EH (cell line): ENCODE results near the gene CETP.
A peak's percentile ranks its signal among the peaks of the same experiment; 100 is the strongest.
"Not testable (repeated sequence)": the region's sequence is repeated elsewhere in the genome, so short reads cannot be mapped to it uniquely, and the experiment has no call there.

Source experiments
- DNase-seq: peaks from one replicate; pipeline ENCODE4 v3.0.0-alpha.2; 2015; ENCODE audit warnings: low read depth

Gene CETP

DNA sequence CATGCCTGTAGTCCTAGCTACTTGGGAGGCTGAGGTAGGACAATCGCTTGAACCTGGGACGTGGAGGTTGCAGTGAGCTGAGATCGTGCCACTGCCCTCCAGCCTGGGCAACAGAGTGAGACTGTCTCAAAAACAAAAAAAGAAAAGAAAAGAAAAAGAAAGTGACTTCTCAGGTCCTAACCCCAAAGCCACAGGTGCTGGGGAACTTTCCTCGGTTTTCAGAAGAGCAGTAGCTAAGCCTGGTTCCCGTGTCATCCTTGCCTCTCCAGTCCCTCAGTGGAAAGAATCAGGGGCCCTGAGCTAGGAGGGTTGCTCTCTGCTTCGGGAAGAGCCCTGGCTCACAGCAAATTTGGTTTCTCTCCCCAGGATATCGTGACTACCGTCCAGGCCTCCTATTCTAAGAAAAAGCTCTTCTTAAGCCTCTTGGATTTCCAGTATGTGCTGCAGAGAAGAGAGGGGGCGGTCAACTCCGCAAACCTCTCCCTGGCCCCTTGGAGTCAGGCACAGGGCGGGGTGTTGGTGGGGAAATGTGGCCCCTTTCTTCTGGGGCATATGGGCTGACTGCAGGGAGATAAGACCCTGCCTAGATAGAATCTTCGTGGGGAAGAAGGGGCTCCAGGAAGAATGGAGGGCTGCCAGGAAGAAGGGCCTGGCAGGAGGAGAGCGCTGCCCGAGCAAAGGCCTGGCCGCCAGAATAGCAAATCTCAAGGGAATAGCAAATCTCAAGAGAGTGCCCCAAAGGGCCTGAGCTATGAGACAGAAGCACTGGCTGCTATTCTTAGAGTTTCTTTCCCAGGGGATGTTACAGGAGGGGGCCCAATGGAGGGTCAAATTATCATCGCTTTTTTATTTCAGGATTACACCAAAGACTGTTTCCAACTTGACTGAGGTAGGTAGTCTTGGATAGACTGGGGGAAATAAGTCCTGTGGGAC lies 19.3 kb downstream of the CETP start:
- DNase-seq: no peak

DNA sequence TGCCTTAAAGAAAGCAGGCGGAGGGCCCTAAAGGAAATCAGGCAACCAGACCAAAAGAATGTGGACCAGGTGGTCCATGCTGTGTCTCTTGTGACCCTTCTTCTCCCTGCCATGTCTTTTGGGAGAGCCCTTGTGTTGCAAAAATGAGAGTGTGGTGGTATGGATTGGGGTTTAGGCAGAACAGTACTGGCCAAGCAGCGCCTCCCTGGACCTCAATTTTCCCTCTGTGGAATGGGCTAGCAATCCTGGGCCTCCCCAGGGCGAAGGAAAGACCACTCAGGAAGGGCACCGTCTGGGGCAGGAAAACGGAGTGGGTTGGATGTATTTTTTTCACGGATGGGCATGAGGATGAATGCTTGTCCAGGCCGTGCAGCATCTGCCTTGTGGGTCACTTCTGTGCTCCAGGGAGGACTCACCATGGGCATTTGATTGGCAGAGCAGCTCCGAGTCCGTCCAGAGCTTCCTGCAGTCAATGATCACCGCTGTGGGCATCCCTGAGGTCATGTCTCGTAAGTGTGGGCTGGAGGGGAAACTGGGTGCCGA lies 20.1 kb downstream of the CETP start:
- DNase-seq: no peak

DNA sequence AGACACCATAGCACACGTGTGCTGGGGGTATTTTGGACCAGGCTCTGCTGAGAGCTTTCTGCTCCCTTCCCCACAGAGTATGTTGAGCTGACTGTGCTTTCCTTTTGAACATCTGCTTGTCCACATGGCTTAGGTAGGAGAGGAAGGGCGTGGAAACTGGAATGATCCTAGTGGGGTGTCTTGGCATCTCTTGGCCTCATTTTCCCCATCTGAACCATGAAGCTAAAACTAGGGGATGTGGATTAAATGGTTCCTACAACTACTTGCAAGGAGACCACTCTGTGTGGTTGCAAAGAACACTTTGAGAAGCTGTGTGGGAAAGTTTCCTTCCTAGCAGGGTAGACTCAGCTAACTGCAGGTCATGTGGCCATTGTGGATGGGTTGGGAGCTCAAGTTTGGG lies 20.9 kb downstream of the CETP start:
- no peak for DNase-seq

DNA sequence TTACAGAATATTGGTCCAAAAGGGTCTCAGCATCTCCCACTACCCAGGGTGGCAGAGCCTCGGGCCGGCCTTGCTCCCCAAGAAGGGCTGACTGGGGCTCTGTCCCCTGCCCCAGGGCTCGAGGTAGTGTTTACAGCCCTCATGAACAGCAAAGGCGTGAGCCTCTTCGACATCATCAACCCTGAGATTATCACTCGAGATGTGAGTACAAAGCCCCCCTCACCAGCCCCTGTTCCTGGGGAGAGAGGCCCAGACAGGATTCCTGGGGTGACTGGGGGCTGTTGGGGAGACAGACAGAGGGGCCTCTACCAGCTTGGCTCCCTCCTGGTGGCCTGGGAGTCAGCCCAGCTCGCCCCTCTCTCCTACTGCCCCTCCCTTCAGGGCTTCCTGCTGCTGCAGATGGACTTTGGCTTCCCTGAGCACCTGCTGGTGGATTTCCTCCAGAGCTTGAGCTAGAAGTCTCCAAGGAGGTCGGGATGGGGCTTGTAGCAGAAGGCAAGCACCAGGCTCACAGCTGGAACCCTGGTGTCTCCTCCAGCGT lies 21.5 kb downstream of the CETP start:
- DNase-seq: no peak

DNA sequence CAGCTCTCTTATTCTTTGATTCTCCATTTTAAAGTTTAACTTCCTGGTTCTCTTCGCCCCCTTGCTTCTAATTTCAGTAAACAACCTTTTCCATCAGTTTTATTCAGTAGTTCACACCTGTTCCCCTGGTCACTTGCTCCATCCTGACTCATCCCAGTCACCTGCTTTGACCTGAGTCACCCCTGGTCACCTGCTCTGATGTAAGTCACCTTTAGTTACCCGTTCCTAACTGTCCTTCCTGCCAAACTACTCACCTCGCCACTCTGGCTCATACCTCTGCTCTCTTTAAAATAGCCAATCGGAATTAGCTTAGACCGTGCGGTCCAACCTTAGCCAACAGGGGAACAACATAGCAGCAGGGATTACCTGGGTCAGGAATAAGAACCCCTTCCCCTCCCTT lies 22.9 kb downstream of the CETP start:
- DNase-seq: no peak

DNA sequence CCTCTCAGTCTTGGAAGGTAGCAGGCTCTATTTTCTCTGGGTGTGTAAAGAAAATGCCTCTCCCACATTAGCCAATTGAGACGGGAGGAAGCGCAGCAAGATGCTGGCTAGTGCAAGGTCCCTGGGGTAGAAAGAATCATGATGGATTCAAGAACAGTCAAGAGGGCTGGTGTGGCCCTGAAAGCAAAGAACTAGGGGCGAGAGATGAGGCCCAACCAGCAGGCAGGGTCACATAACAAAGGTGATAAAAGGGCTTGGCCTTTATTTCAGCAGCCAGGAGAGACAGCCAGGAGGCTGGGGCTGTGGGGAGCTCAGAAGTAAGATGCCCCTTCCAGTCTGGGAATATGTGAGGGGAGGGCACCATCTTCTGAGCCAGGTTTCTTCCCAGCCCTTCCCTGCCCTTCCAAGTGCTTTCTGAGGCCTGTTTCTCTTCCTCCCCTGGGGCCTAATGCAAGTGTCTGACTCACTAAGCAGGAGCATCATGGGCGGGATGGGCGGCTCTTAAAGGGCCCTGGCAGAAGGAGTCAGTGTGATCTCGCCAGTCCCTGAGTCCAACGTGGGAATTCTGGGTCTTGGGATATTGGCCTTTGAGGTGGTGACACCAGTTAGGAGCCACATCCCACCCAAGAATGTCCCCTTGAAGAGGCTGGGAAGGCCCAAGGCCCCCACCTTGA lies 23.7 kb downstream of the CETP start:
- DNase-seq: peak; percentile 88

DNA sequence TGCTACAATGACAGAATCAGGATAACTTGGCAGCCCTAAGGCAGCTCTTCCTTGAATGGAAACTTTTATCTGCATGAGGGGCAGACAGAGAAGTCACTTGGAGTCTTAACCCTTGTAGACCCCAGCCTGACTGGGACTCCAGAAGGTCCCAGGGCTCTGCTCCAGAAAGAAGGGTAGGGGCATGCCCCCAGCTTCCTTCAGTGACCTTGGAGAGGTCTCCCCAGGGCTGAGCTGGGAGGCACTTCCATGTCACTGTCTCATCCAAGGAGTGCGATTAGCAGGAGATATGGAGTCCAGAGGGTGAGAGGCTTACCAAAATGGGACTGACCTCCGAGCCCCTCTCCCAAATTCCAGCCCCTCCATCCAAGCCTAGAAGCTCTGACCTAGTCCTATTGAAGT lies 24.2 kb downstream of the CETP start:
- DNase-seq: no peak

DNA sequence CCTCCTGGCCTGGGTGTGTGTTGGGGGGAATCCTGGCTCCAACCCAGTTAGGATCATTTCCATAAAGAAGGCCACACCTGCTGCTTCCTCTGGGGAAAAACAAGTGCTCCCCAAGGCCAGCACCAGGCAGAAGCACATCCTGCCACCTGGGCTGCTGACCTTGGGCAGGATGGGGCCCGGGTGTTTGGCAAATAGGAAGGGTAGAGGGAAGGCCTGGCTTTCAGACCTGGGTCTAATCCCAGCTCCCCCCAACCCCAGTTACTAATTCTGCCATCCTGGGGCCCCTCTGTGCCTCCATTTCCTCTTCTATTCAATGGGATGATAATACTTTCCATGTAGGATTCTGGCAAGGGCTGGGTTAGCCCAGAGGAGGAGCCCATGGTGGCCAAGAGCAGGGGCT lies 24.6 kb downstream of the CETP start:
- no peak for DNase-seq

DNA sequence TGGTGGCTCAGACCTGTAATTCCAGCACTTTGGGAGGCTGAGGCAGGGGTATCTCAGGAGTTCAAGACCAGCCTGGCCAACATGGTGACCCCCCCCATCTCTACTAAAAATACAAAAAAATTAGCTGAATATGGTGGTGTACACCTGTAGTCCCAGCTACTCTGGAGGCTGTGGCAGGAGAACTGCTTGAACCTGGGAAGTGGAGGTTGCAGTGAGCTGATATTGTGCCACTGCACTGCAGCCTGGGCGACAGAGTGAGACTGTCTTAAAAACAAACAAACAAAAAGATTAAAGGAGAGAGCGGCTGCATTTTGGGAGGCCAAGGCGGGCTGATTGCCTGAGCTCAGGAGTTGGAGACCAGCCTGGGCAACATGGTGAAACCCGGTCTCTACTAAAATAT lies 25.2 kb downstream of the CETP start:
- not testable (repeated sequence) for DNase-seq

DNA sequence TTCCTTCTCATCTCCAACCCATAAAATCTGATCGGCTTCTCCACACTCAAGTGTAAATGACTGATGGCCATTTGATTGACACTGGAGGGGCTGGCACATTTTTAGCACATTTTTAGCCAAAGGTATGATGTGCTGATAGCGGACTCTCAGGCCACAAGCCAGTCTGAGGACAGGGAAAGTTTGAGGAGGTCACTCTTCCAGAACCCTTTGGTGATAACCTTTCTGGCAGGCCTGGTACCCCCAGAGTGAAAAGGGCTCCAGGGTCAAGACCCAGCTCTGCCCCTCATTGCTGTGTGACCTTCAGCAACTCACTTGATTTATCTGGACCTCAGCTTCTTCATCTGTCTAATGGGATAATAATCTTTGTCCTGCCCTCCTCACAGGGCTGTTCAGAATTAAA lies 25.9 kb downstream of the CETP start:
- DNase-seq: no peak

DNA sequence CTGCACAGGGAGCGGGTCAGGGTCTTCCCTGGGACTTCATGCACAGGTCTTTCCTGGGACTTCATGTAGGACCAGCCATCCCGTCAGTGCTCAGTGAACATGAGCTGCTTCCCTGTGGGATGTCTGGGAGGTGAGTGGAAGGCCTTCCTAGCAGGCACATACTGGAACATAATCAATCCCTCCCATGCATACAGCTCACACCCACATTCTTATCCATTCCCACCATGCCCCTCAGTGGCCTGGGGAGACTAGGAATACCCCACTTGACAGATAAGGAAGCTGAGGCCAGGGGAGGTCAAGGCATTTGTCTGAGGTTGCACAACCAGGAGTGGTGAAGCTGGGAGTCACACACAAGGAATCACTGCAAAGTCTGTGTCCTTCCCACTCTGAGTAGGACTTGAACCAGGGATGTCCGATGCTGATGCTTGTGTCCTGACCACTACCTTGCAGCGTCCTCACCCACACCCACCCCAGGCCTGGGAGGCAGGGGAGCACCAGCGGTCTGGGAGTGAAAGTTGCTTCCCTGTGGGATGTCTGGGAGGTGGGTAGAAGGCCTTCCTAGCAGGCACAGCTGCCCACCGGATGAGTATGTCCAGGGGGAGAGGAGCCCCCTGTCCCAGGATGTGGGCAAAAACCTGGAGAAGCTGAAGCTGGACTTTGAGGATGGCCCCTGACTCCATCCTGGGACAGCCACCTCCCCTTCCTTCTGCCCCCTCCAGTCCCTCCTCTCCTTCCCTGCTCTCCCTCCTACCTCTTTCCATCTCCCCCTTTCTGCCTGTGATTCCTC lies 26.6 kb downstream of the CETP start:
- DNase-seq: peak; percentile 51

DNA sequence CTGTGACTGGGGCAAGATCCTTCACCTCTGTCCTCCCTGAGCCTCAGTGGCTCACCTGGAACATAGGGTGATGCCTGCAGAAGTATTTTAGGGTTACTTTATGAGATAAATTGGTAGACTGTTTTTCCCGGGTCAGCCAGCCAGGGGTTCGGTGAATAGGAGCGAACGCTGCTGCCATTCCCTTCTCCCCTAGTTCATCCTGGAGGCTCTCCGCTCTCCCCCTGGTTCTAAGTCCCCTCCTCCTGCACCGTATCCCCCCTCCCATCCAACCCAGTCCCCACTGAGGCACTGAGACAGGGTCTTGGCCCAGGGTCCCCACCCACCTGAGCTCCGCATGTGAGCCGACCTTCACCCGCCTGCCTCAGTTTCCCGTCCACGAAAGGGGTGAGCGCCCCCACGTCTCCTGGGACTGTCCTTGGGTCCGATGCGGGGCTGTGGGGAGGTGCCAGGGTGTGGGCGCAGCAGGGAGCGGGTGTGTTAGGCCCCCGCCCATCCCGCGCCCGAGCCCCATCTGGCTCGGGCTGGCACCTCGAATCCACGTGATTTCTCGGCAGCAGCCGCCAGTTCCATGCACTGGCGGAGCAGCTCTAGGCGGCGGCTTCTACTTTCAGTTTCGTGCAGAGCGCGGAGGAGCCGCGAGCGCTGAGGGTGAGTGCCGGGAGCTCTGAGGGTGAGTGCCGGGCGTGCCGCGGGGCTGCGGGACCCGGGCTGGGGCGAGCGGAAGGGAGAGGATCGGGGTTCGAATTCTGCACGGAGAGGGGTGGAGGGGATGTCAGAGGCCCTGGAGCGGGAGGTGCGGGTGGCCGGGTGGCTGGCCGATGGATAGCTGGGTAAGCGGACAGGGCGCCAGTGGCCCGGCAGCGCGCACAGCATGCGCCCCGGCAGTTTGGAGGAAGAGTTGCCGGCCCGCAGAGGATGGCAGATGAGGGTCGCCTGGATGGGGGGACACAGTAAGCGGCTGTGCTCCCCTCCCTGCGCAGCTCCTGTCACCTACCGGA lies 27.5 kb downstream of the CETP start, which contains the start of gene NLRC5:
NLRC5 (plus strand) TSS at position 610 of the 998 bp plus-strand sequence. CDS start 31,156 bp downstream, outside the sequence.
- peak; percentile 88 for DNase-seq

DNA sequence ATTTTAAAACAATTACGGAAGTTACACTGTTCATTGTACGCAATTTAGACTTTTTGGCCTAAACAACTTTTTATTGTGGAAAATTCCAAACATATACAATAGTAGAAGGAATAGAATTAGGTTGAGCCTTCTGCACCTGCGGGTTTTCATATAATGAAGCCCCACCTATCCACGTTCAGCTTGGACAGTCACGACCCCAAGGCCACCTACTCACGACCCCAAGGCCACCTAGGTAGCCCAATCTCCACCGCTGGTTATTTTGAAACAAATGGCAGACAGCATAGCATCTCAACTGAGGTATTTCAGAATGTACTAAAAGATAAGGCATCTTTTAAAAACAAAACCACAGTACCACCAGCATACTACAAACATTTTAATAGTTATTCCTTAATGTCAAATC lies 28.2 kb downstream of the CETP start:
- DNase-seq: no peak

DNA sequence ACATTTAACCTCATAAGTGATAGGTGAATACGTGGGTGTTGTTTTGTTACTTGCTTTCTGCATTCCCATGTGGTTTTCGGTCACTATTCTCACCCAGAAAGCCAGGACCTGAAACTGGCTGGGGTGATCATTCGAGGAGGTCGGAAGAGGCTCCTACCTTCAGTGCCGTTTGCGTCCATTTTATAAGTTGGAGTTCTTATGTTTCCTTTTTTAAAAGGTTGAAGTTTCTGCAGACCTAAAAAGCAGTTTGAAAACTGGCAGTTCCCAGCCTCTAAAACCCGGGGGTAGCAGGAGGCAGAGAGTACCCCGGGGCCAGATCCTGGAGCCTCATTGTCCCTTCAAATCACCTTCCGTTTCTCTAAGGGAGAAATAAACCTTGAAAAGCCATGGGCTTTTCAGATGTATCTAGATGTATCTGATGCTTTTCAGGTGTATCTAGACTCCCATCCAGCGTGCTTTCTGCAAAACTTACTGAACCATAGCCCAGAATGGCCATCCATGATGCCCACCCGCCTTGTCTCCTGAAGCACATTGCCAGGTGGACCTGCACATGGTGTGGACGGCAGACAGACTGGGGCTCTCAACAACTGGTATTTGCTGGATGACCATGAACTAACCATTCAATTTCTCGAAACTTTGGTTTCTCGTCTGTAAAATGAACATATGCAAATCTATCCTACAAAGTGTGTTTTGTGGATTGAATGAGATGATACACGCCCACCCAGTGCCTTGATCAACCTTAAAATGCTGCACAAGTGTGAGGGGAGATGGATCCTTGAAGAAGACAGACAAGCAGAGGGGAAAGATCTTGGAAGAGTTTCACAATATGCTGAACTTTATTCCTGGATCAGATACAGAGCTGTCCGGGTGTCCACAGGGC lies 28.9 kb downstream of the CETP start:
- DNase-seq: no peak

DNA sequence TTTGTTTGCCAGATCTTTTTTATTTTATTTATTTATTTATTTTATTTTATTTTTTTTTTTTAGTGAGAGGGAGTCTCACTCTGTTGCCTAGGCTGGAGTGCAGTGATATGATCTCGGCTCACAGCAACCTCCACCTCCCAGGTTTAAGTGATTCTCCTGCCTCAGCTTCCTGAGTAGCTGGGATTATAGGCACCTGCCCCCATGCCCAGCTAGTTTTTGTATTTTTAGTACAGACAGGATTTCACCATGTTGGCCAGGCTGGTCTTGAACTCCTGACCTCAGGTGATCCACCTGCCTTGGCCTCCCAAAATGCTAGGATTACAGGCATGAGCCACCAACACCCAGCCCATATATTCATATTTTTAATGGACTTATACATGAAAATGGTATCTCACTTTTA lies 30.7 kb downstream of the CETP start:
- not testable (repeated sequence) for DNase-seq

DNA sequence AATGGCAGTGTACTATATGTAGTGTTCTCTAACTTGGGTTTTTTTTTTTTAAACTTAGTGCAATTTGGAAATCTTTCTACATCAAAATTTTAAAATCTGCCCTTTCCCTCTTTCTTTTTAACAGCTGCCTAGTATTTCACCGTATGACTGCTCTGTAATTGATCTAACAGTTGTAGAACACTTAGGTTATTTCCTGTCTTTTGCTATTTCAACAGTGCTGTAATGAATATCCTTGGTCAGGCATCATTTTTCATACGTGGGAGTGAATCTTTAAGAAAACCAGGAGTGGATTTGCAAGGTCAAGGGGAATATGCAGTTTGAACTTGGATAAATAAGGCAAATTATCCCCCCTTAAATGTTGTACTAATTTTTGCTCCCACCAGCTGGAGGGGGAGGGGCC lies 31.5 kb downstream of the CETP start:
- no peak for DNase-seq

DNA sequence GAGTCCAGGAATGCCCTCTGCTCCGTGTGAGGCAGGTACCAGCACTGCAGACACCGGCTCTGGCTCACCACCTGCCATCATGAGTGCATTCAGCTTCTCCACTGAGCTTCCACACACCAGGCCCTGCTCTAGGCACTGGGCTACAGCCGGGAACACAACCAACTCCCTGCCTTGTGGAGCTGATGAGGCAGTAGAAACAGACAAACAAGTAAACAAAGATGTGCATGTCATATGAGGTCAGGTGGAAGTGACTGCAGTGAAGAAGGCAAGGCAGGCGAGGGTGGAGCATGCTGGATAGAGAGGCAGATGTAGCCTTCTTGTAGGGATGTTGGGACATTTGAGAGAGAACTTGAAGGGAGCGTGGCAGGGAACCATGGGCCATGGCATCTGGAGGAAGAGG lies 32.6 kb downstream of the CETP start:
- DNase-seq: no peak

DNA sequence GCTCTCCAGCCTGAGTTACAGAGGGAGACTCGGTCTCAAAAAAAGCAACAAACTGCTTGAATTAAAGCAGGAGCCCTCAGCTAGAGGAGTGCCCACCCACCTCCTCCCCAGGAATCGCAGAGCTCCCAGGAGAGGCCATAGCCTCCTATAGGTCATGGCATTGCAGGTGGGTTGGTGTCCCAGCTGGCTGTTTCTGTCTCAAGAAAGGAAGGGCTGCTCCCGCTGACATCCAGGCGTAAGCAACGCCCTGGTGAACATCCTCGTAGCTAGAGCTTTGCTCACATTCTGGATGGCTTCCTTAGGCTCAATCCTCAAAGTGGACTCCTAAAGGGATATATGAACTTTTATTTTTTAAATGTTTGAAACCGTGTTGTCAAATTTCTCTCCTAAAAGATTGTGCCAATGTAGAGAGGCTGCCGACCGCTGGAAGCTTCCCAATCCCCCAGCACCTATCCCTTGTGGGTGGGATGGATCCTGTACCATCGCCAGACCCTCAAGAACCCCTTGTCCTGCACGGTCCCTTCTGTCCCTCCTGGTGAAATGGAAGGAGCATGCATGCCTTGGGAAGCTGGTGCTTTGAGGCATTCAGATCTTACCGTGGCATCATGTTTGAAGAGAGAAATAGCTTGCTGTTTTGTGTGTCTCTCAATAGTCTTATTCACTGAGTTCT lies 33.5 kb downstream of the CETP start:
- DNase-seq: no peak

DNA sequence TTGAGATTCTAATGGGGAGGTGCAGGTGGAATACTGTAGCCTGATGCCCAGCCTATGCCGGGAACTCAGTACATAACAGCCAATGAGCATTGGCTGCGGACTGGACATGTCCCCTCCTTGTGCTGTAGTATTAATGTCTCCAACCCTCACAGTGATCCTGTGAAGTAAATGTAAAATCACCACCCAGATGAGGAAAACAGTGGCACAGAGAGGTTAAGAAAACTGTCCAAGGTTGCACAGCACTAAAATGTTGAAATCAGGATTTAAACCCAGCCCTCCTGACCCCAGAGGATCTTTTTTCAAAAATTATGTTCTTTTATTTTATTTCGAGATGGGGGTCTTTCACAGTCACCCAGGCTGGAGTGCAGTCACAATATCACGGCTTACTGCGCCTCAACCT lies 35.5 kb downstream of the CETP start:
- DNase-seq: no peak
